Endothelial cell of umbilical vein (primary cell): ENCODE measurements around the gene NKX1-1.

Source experiments
- CTCF ChIP-seq, 2 donors: IDR thresholded peaks; 1 replicate in 1 of 2; 2 replicates in 1 of 2; pipeline ENCODE4 v1.5.1; 2011; ENCODE audit warnings: low read length in 2 of 2, mild to moderate bottlenecking in 2 of 2, moderate library complexity in 2 of 2, control low read depth in 1 of 2, inconsistent platforms in 1 of 2, low read depth in 1 of 2; ENCODE audit not compliant: insufficient read depth in 1 of 2; ENCODE audit errors: extremely low read depth in 1 of 2
- POLR2A ChIP-seq: IDR thresholded peaks from 2 replicates; pipeline ENCODE4 v1.6.1; 2012; ENCODE audit warnings: low read depth, mild to moderate bottlenecking, control low read depth, low read length

GRCh38 chr4:1381181-1381621 lies 25.0 kb downstream of the NKX1-1 start:
- TF ChIP-seq CTCF (IDR thresholded peaks at IDR 0.05; ENCODE audit: extremely low read depth in 1 of 2, insufficient read depth in 1 of 2, low read depth in 1 of 2, low read length in 2 of 2) (no peak), POLR2A (no peak)
